Calu3 (cell line): ENCODE data around the gene CDC45. TPM values are rescaled to one million over a fixed set of nuclear protein-coding genes. Genes with fewer than 3 reads are reported as not detected.

ENCODE experiments used
- BruUV-seq: library from RNA; stranded (reverse); fragments of 400-500 nt; replicated peaks from 2 replicates; lab custom pipeline; 2021; lab: Mats Ljungman, UMichigan
- CTCF ChIA-PET: fragments of 300-600 bp; sonication (Branson Sonifier 250); formaldehyde crosslinking; loops from one replicate; lab custom pipeline; 2022; ENCODE audit warnings: antibody characterized with exemption; lab: Charles Lee
- DNase-seq: peaks from one replicate; pipeline ENCODE4 v3.0.0; 2022
- H3K27ac Mint-ChIP-seq: one replicate; pipeline ENCODE4 v1.8.0; 2022; ENCODE audit warnings: mixed read lengths; ENCODE audit not compliant: unreplicated experiment
- H3K27me3 Mint-ChIP-seq: one replicate; pipeline ENCODE4 v1.8.0; 2022; ENCODE audit warnings: mixed read lengths; ENCODE audit not compliant: unreplicated experiment
- H3K36me3 Mint-ChIP-seq: one replicate; pipeline ENCODE4 v1.8.0; 2022; ENCODE audit warnings: mild to moderate bottlenecking, moderate library complexity, mixed read lengths; ENCODE audit not compliant: insufficient read depth, unreplicated experiment
- H3K4me1 Mint-ChIP-seq: one replicate; pipeline ENCODE4 v1.8.0; 2022; ENCODE audit warnings: mild to moderate bottlenecking, low read depth, mixed read lengths; ENCODE audit not compliant: unreplicated experiment
- H3K4me3 Mint-ChIP-seq: one replicate; pipeline ENCODE4 v1.8.0; 2022; ENCODE audit warnings: mild to moderate bottlenecking, low read depth, moderate library complexity, mixed read lengths; ENCODE audit not compliant: unreplicated experiment
- H3K9me3 Mint-ChIP-seq: one replicate; pipeline ENCODE4 v1.8.0; 2022; ENCODE audit warnings: low read depth, mixed read lengths; ENCODE audit not compliant: unreplicated experiment
- intact Hi-C: fragments of 100-400 bp; cut with micrococcal nuclease; formaldehyde crosslinking; loops from one replicate; pipeline ENCODE4 v1.10.0; 2022; ENCODE audit not compliant: unreplicated experiment
- total RNA-seq: library from RNA; stranded (reverse); gene quantifications from 2 replicates; pipeline ENCODE4 v1.2.3, GENCODE V29; 2022
- TF ChIP-seq, protein P1 (sequence below): fragments of 200-600 bp; IDR thresholded peaks from one replicate; pipeline ENCODE4 v1.8.0; 2022; ENCODE audit warnings: antibody characterized with exemption; ENCODE audit not compliant: unreplicated experiment

Gene CDC45
- total RNA-seq, 1 experiment from 2014 or later: 45.0 TPM

DNA sequence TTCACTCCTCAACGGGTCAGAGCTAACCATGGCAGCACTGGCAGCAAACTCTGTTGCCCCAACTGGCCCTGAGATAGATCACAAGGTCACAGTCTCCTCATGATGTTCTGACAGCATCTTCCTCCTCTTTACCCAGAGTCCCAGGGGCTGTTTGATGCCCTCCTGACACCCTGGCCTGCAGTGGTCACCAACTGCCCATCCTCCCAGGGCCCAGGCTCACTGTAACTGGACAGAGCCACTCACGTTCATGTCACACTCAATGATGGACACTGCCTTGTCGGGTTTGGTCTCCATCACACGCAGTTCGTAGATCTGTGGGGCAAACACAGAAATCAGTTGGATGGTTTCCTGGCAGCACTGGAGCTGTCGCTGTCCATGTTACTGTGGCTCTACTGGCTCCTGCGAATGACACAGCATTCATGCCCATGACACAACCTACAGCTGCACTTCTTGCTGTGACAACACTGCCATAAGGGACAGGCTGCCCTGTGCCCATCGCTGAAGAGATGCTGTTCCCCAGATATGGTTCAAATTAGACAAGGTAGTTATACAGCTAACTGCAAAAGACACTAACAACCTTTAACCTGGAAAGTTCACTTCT, 21.8 kb upstream of the CDC45 start:
- H3K27me3 Mint-ChIP-seq: no peaks in the 10 kb centered on the region
- CTCF ChIA-PET: no interaction called here
- H3K4me1 Mint-ChIP-seq: no peaks in the 10 kb centered on the region
- no peak for DNase-seq
- H3K27ac Mint-ChIP-seq: no peak overlapping the region
- no TSS peak for BruUV-seq
- TF ChIP-seq, protein P1, sequence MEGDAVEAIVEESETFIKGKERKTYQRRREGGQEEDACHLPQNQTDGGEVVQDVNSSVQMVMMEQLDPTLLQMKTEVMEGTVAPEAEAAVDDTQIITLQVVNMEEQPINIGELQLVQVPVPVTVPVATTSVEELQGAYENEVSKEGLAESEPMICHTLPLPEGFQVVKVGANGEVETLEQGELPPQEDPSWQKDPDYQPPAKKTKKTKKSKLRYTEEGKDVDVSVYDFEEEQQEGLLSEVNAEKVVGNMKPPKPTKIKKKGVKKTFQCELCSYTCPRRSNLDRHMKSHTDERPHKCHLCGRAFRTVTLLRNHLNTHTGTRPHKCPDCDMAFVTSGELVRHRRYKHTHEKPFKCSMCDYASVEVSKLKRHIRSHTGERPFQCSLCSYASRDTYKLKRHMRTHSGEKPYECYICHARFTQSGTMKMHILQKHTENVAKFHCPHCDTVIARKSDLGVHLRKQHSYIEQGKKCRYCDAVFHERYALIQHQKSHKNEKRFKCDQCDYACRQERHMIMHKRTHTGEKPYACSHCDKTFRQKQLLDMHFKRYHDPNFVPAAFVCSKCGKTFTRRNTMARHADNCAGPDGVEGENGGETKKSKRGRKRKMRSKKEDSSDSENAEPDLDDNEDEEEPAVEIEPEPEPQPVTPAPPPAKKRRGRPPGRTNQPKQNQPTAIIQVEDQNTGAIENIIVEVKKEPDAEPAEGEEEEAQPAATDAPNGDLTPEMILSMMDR: no peak
- H3K9me3 Mint-ChIP-seq: no peaks in the 10 kb centered on the region
- intact Hi-C loops: no loop called here
- H3K4me3 Mint-ChIP-seq: no peak overlapping the region
- H3K36me3 Mint-ChIP-seq: peaks cover 41% of the 10 kb centered on the region

DNA sequence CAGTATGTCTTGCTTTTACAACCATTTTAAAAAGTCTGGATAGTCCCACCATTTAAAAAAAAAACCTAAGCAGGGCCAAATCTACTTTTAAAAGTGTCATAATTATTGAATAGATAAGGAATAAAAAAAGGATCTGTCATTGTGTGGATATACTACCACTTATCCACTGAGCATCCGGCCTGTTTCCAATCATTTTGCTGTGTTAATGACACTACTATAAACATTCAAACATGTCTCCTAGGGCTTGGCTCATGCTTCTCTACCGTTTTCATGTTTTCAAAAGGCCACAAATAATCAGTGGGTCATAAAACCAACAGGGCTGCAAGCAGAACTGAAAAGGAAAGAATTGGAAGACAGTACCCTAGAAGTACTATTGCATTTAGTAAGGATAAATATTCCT, 19.7 kb upstream of the CDC45 start:
- no peak overlapping the region for H3K27ac Mint-ChIP-seq
- H3K4me3 Mint-ChIP-seq: no peak overlapping the region
- no peaks in the 10 kb centered on the region for H3K9me3 Mint-ChIP-seq
- CTCF ChIA-PET: no interaction called here
- TF ChIP-seq, protein P1: no peak
- no peak for DNase-seq
- peaks cover 28% of the 10 kb centered on the region for H3K36me3 Mint-ChIP-seq
- intact Hi-C loops: no loop called here
- BruUV-seq: no TSS peak
- H3K4me1 Mint-ChIP-seq: no peaks in the 10 kb centered on the region
- no peaks in the 10 kb centered on the region for H3K27me3 Mint-ChIP-seq

DNA sequence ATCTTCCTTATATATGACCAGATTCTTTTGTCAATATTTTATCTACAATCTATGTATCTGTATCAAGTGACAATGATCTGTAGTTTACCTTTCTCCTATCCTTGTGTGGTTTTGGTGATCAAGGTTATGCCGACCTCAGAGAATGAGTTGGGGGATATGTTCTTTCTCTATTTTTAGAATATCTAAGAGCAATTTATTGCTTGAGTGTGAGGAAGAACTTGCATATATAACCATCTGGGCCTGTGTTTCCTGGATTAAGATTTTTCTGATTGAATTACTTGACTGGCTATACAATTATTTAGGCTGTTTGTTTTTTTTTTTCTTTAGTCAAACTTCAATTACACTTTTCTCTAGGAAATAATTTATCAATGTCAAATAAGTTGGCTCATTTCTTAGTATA, 18.2 kb upstream of the CDC45 start:
- TF ChIP-seq, protein P1: no peak

DNA sequence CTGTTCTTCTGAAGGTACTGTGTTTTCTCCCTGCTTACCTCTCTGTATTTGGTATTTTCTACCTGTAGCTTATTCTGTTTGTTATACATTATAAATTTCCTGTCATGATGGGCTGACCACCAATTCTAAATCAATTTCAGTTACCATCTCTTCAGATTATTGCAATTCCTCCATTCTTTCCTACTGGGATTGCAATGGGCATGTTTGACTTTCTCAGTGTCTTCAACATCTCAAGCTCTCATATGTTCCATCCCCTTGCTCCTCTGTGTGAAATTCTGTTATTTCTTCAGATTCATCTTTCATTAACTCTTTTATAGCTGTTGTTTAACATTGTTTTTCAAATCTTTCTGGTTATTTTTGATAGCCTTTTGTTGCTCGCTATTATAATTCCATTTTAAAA, 16.7 kb upstream of the CDC45 start:
- TSS peak; percentile 2 for BruUV-seq
- no peak for DNase-seq
- CTCF ChIA-PET: no interaction called here
- intact Hi-C loops: no loop called here
- no peak overlapping the region for H3K4me3 Mint-ChIP-seq
- no peaks in the 10 kb centered on the region for H3K4me1 Mint-ChIP-seq
- H3K27me3 Mint-ChIP-seq: no peaks in the 10 kb centered on the region
- peaks cover 40% of the 10 kb centered on the region for H3K36me3 Mint-ChIP-seq
- no peak overlapping the region for H3K27ac Mint-ChIP-seq
- TF ChIP-seq, protein P1: no peak
- no peaks in the 10 kb centered on the region for H3K9me3 Mint-ChIP-seq

More for the DNA sequence above, 18.2 kb upstream of the CDC45 start:
- DNase-seq: no peak
- Mint-ChIP-seq H3K4me1 (no peaks in the 10 kb centered on the region), H3K4me3 (no peak overlapping the region), H3K36me3 (peaks cover 34% of the 10 kb centered on the region), H3K27ac (no peak overlapping the region), H3K27me3 (no peaks in the 10 kb centered on the region), H3K9me3 (no peaks in the 10 kb centered on the region)
- intact Hi-C loops: no loop called here
- BruUV-seq: no TSS peak
- CTCF ChIA-PET: interaction anchor here (0.5 to 0.7 kb wide), 2 partner anchors 95 to 286 kb away, joined by 3 to 4 read pairs; no protein-coding TSS in a partner anchor
